DMS79 (cell line): Measurements from ENCODE around the gene SARS2.
"Not testable (repeated sequence)": the region's sequence is repeated elsewhere in the genome, so short reads cannot be mapped to it uniquely, and the experiment has no call there.

Experiments
- DNase-seq: peaks from one replicate; lab custom pipeline; 2025; lab: John Stamatoyannopoulos, UW

Gene SARS2

GRCh38 chr19:38929929-38930775, at the start of gene SARS2:
TSS of gene SARS2 (minus strand) at chr19:38930763. CDS start at chr19:38930736, 27 bp downstream.
- peak; percentile 90 for DNase-seq

DNA sequence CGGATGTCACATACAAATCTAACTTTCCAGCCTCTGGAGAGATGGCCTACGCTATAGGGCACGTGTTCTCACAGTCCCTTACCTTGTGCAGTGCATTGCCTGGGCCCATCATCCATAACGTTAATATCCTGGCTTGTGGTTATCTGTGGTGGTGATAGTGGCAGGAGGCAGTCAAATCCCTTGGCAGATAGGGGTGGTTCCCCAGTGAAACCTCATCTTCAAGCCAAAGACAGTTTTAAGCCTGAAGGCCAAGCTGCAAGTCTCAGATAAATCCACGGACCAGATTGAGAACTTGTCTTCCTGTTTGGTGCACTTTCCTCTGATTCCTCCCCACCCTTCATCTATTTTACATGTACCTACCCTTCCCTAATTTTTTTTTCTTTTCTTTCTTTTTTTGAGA, 49.2 kb upstream of the SARS2 start:
- no peak for DNase-seq

GRCh38 chr19:38978326-38978689, 47.7 kb upstream of the SARS2 start:
- no peak for DNase-seq

GRCh38 chr19:38977445-38978325, 47.1 kb upstream of the SARS2 start:
- no peak for DNase-seq

- no peak for DNase-seq
Measured at GRCh38 chr19:38975861-38976271, 45.3 kb upstream of the SARS2 start.

DNA sequence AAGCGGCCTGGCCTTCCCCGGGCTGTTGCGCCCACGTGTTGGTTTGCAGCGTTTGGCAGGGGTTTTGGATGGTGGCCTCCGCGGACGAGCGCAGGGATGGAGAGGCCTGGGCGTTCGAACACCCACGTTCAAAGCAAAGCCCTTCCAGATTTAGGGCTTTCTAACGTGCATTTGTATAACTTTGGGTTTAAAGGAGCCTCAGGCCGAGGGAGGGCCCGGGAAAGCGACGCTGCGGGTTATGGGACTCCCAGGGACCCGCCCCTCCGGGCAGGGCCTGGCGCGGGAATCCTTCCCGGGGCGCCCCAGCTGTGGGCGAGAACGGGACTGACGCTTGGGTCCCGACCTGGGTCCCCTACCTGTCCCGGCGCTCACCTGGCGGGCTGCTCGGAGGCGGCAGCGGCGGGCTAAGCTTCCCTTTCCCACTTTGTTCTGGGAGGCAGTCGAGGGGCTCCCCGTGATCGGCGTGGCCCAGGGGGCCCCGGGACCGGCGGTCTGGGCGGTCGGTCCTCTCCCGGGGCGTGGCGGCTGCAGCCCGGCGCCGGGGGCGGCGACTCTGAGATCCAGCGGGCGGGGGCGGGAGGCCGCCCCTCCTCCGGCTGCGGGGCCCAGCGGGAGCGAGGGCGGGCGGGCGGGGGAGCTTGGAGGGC, 44.8 kb upstream of the SARS2 start, which contains the start of gene FBXO17:
TSS of gene FBXO17 (minus strand) at position 529 of the 647 bp plus-strand sequence. CDS start 25,423 bp downstream, outside the sequence.
- no peak for DNase-seq

DNA sequence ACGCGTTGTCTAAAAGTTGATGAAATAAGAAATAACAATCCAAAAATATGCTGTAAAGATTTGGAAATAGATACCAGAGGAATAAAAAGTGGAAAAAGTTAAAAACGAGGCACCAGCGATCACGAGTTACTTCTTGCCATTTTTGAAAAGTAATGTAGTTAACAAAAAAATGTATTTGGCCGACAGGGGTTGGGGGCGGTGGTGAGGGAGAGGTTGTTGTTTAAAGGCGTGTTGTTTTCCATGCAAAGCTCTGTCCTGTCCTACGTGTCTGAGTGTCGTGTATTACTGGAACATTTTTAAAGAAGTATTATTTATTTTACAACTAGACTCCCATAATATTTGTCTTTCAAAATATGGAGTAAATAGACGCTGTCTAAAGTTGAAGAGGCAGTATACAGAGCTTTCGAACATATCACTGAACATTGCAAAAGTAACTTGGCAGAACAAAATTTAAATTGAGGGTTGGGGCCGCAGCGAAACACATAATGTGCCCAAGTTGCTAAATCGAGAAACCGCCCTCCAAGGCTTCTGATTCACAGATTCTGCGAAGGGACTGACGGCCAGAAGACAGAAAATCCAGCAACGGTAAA, 44.2 kb upstream of the SARS2 start:
- no peak for DNase-seq

GRCh38 chr19:38971672-38972071, 41.1 kb upstream of the SARS2 start:
- no peak for DNase-seq

DNA sequence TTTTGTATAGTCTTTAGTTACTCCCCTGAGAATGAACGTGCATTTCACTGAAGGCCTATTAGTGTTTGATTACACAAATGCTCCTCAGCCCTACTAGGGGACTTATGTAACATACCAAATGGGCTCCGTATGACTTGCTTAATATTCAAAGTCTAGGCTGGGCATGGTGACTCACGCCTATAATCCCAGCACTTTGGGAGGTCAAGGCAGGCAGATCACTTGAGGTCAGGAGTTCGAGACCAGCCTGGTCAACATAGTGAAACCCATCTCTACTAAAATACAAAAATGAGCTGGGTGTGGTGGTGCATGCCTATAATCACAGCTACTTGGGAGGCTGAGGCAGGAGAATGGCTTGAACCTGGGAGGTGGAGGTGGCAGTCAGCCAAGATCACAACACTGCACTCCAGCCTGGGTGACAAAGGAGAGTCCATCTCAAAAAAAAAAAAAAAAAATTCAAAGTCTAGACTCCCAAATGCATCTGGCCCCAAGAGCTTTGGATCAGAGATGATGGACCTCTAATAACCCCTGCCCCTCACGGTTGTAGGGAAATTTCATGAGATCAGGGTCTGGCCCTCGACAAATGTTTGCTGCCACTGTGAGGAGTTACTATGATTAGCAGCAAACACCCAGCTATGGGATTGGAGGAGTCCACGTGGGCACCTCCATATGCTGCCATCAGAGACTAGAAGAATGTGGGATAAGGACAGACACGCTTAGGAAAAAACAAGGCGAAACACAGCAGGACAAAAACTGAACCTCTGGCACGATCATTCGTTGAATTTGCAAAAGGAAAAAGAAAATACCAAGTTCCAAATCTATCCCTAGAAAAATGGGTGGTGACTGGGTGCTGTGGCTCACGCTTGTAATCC, 40.3 kb upstream of the SARS2 start:
- DNase-seq: no peak

- DNase-seq: not testable (repeated sequence)
Measured at GRCh38 chr19:38966149-38966548, 35.6 kb upstream of the SARS2 start.

GRCh38 chr19:38964738-38965137, 34.2 kb upstream of the SARS2 start:
- DNase-seq: no peak

DNA sequence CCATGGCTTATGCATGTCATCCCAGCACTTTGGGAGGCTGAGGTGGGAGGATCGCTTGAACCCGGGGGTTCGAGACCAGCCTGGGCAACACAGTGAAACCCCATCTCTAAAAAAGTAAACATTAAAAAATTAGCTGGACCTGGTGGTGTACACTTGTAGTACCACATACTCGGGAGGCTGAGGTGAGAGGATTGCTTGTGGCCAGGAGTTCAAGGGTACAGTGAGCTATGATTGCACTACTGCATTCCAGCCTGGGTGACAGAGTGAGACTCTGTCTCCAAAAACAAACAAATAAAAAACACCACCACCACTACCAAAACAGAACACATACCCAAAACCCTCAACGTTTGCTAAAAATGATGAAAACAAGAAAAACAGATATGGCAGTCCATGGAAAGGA, 29.1 kb upstream of the SARS2 start:
- DNase-seq: no peak

GRCh38 chr19:38958301-38958700, 27.7 kb upstream of the SARS2 start:
- DNase-seq: no peak

GRCh38 chr19:38956264-38956663, 25.7 kb upstream of the SARS2 start:
- DNase-seq: no peak

DNA sequence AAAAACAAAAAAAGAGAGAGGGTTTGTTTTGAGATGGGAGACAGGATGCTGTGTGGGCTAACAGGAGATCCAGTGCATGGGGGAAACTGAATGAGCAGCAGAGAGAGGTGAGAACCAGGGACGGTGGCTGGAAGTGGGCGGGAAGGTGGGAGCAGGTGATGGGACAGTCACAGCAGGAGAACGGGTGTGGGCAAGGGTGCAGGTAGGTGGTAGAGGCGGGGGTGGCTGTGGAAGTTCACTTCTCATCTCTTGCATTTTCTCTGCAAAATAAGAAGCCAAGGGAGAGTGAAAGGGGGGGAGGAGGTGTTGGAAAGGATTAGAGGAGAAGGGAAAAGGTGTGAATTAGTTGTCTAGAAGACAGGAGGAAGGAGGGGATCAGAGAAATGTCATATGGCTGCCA, 23.1 kb upstream of the SARS2 start:
- DNase-seq: no peak

GRCh38 chr19:38952395-38953165, 22.0 kb upstream of the SARS2 start:
- DNase-seq: peak; percentile 18

GRCh38 chr19:38951187-38951586, 20.6 kb upstream of the SARS2 start:
- DNase-seq: no peak

- DNase-seq: peak; percentile 44
Measured at GRCh38 chr19:38949580-38950367, 19.2 kb upstream of the SARS2 start.

- no peak for DNase-seq
Measured at GRCh38 chr19:38946229-38947010, 15.9 kb upstream of the SARS2 start.
